ENCODE results near the gene OSBP. TPM values are rescaled to one million over a fixed set of nuclear protein-coding genes. Genes with fewer than 3 reads are reported as not detected.
"Not testable (repeated sequence)": the region's sequence is repeated elsewhere in the genome, so short reads cannot be mapped to it uniquely, and the experiment has no call there.

The OSBP gene
- total RNA-seq: 30.6 TPM

GRCh38 chr11:59615637-59616395, at the start of gene OSBP:
OSBP (minus strand) TSS chr11:59615774; CDS start chr11:59615664, 110 bp downstream.
- peak; percentile 100 for DNase-seq

GRCh38 chr11:59660621-59661020, 45.0 kb upstream of the OSBP start:
- no peak for DNase-seq

- no peak for DNase-seq
These were observed 44.4 kb upstream of the OSBP start for GRCh38 chr11:59659981-59660380.

GRCh38 chr11:59658036-59658435, 42.5 kb upstream of the OSBP start:
- no peak for DNase-seq

GRCh38 chr11:59654893-59655292, 39.3 kb upstream of the OSBP start:
- no peak for DNase-seq

GRCh38 chr11:59647245-59647980, 31.8 kb upstream of the OSBP start:
- no peak for DNase-seq

GRCh38 chr11:59644528-59644927, 29.0 kb upstream of the OSBP start:
- DNase-seq: no peak

- no peak for DNase-seq
These were observed 27.8 kb upstream of the OSBP start for GRCh38 chr11:59643390-59643789.

- DNase-seq: no peak
These were observed 25.6 kb upstream of the OSBP start for GRCh38 chr11:59641156-59641555.

GRCh38 chr11:59630493-59630892, 14.9 kb upstream of the OSBP start:
- no peak for DNase-seq

GRCh38 chr11:59629996-59630395, 14.4 kb upstream of the OSBP start:
- no peak for DNase-seq

GRCh38 chr11:59626969-59627368, 11.4 kb upstream of the OSBP start:
- not testable (repeated sequence) for DNase-seq

- no peak for DNase-seq
These were observed 10.1 kb upstream of the OSBP start for GRCh38 chr11:59625703-59626102.

- DNase-seq: no peak
These were observed 2.3 kb upstream of the OSBP start for GRCh38 chr11:59617876-59618275.

GRCh38 chr11:59616396-59616982, 915 bp upstream of the OSBP start:
- no peak for DNase-seq

- DNase-seq: no peak
These were observed 396 bp downstream of the OSBP start for GRCh38 chr11:59615120-59615636.

- no peak for DNase-seq
These were observed 1.1 kb downstream of the OSBP start for GRCh38 chr11:59614277-59615119.

- DNase-seq: no peak
These were observed 3.7 kb downstream of the OSBP start for GRCh38 chr11:59611570-59612565.

GRCh38 chr11:59610289-59610688, 5.3 kb downstream of the OSBP start:
- DNase-seq: no peak

GRCh38 chr11:59607703-59608454, 7.7 kb downstream of the OSBP start:
- no peak for DNase-seq

All from occipital lobe (tissue), 2 donors.